HL-60 (cell line): ENCODE data around the gene SERPINE1. TPM values are rescaled to one million over a fixed set of nuclear protein-coding genes. Genes with fewer than 3 reads are reported as not detected.

Experiments
- DNase-seq, 2 experiments: peaks; one replicate each; pipeline ENCODE4 v3.0.0-alpha.2; 2010 to 2020; ENCODE audit warnings: low read depth in 1 of 2, low spot score in 1 of 2
- H3K27ac ChIP-seq: fragments of 250-450 bp; sonication (Bioruptor Pico); replicated peaks from 2 replicates; pipeline ENCODE4 v1.5.1; 2020; ENCODE audit warnings: mild to moderate bottlenecking, moderate library complexity
- H3K27me3 ChIP-seq: fragments of 250-450 bp; sonication (Bioruptor Pico); 2 replicates; pipeline ENCODE4 v1.5.1; 2021; ENCODE audit warnings: mild to moderate bottlenecking, moderate library complexity; ENCODE audit not compliant: insufficient read depth, poor library complexity, severe bottlenecking
- H3K4me3 ChIP-seq: replicated peaks from 2 replicates; pipeline ENCODE4 v1.5.1; 2011; ENCODE audit warnings: mild to moderate bottlenecking, control low read depth, low read length; ENCODE audit not compliant: insufficient read depth
- CTCF ChIP-seq: IDR thresholded peaks from one replicate; pipeline ENCODE4 v1.5.1; 2011; ENCODE audit warnings: low read length, control low read depth, inconsistent platforms; ENCODE audit not compliant: insufficient read depth
- GABPA ChIP-seq: IDR thresholded peaks from 2 replicates; pipeline ENCODE4 v1.6.1; 2012; ENCODE audit warnings: low read depth
- POLR2AphosphoS5 ChIP-seq: IDR thresholded peaks from 2 replicates; pipeline ENCODE4 v1.6.1; 2012; ENCODE audit warnings: low read depth
- SPI1 ChIP-seq: IDR thresholded peaks from 2 replicates; pipeline ENCODE4 v1.6.1; 2012; ENCODE audit warnings: low read depth, mild to moderate bottlenecking, borderline replicate concordance
- microRNA-seq: library from miRNA; unstranded; fragments of <30 nt; microRNA quantifications from one replicate; pipeline ENCODE4, GENCODE V29; 2018

The SERPINE1 gene

GRCh38 chr7:101186844-101187428 is 60.0 kb downstream of the SERPINE1 start:
- DNase-seq = peak; percentile 71 to 81
- no peak for TF ChIP-seq GABPA
- TF ChIP-seq CTCF = no peak
- TF ChIP-seq SPI1 = peak; percentile 70
- TF ChIP-seq POLR2AphosphoS5 = no peak
- H3K4me3 ChIP-seq = no peak overlapping the region
- H3K27me3 ChIP-seq = peaks cover 3% of the 10 kb centered on the region
- peak overlapping the region; percentile 4; the same call in 1 of the 2 replicates for H3K27ac ChIP-seq

Small RNA genes within 50 kb of the gene (microRNA-seq; reads per million reads assigned to microRNA genes)
- not detected for gene MIR4653
